Mononuclear cell (primary cell): ENCODE results near the gene SLC39A8. TPM values are rescaled to one million over a fixed set of nuclear protein-coding genes. Genes with fewer than 3 reads are reported as not detected.
"Not testable (repeated sequence)": the region's sequence is repeated elsewhere in the genome, so short reads cannot be mapped to it uniquely, and the experiment has no call there.

Source experiments
- H3K27me3 ChIP-seq: 2 replicates; pipeline ENCODE4 v1.6.0; 2011; ENCODE audit warnings: low read length, control low read depth; ENCODE audit not compliant: insufficient read depth
- H3K4me1 ChIP-seq: 2 replicates; pipeline ENCODE4 v1.5.1; 2011; ENCODE audit warnings: mild to moderate bottlenecking, low read length, control low read depth; ENCODE audit not compliant: insufficient read depth
- H3K4me3 ChIP-seq: 2 replicates; pipeline ENCODE4 v1.5.1; 2011; ENCODE audit warnings: mild to moderate bottlenecking, low read length, moderate library complexity
- H3K9me3 ChIP-seq: 2 replicates; pipeline ENCODE4 v1.5.1; 2011; ENCODE audit warnings: low read depth, mild to moderate bottlenecking, control low read depth, low read length
- total RNA-seq: library from RNA; depleted of rRNA; stranded (reverse); fragments of >200 nt; gene quantifications from one replicate; pipeline ENCODE4 v1.2.3, GENCODE V29; 2012

SLC39A8 gene
- total RNA-seq, 1 donor, result 26.3 TPM

DNA sequence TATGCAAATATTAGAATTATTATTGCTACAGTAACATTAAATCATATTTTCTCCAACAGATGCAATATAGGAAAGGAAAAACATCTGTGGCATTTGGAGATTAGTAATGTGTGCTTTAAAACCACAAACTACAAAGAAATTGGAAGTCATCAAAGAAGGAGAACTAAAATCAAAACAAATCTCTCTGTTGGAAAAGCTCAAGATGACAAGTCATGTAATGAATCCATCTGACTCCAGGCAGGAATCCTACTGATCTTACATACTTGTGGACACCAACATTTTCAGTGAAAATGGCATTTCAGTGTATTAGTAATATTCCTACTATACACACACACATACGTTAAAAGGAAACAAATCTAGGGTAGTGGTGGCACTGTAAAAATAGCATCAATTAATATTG lies 98.2 kb downstream of the SLC39A8 start:
- no peaks in the 10 kb centered on the region for H3K9me3 ChIP-seq
- H3K4me1 ChIP-seq, result no peaks in the 10 kb centered on the region
- H3K4me3 ChIP-seq, result no peak overlapping the region
- H3K27me3 ChIP-seq, result no peaks in the 10 kb centered on the region

DNA sequence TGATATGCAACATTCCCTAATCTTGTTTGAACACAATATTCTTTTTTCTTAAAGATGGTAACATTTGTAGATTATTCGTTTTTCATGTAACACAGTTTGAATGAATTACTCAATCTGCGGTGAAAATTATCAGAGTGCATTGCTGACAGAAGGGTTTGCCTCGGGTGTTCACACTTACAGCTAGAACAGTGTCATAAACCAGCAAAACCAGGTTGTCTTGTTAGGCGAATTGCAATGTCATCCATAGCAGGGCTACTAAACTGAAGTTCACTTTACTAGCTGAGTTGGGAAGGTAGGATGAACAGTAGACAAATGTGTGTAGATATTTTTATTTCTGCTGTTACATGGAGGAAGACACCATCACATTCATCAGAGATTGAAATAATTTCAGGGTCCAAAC lies 98.9 kb downstream of the SLC39A8 start:
- Histone ChIP-seq H3K4me1 (no peaks in the 10 kb centered on the region), H3K4me3 (no peak overlapping the region), H3K27me3 (no peaks in the 10 kb centered on the region), H3K9me3 (no peaks in the 10 kb centered on the region)

DNA sequence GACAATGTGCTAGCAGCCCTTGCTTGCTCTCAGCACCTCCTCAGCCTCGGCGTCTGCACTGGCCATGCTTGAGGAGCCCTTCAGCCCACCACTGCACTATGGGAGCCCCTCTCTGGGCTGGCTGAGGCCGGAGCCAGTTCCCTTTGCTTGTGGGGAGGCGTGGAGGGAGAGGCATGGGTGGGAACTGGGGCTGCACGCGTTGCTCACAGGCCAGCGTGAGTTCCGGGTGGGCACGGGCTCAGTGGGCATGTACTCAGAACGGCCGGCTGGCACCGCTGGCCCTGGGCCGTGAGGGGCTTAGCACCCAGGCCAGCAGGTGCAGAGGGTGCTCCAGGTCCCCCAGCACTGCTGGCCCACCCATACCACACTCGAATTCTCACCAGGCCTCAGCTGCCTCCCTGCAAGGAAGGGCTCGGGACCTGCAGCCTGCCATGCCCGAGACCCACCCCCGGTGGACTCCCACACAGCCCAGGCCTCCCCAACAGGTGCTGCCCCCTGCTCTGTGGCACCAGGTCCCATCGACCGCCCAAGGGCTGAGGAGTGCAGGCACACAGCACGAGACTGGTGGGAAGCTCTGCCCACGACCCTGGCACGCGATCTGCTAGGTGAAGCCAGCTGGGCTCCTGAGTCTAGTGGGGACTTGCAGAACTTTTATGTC lies 100.3 kb downstream of the SLC39A8 start:
- H3K27me3 ChIP-seq, result no peaks in the 10 kb centered on the region
- no peaks in the 10 kb centered on the region for H3K9me3 ChIP-seq
- no peaks in the 10 kb centered on the region for H3K4me1 ChIP-seq
- no peak overlapping the region for H3K4me3 ChIP-seq

DNA sequence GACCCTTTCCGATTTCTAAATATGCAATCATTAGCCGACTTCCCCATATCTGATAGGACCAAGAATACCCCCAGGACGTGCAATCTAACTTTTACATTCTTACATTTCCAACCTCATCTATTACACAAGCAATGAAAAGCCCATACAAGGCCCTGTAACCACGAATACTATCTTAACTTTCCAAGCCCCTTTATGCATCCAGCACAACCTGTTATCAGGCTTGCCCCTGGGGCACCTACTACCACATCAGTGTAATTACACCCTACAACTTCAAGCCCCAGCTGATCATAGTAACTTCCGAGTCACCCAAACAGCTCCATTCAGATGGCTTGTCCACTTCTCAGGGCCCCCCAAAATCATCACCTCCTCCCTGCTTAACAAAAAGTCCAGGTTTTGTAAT lies 102.0 kb downstream of the SLC39A8 start:
- not testable (repeated sequence) for H3K4me1 ChIP-seq, H3K4me3 ChIP-seq, H3K9me3 ChIP-seq, H3K27me3 ChIP-seq

DNA sequence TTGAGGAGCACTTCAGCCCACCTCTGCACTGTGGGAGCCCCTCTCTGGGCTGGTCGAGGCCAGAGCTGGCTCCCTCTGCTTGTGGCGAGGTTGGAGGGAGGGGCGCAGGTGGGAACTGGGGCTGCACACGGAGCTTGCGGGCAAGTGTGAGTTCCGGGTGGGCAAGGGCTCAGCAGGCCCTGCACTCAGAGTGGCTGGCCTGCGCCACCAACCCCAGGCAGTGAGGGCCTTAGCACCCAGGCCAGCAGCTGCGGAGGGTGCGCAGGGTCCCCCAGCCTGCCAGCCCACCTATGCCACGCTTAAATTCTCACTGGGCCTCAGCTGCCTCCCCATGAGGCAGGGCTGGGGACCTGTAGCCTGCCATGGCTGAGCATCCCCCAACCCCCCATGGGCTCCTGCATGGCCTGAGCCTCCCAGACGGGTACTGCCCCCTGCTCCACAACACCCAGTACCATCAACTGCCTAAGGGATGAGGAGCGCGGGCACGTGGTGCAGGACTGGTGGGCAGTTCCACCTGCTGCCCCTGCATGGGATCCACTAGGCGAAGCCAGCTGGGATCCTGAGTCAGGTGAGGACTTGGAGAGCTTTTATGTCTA lies 110.9 kb downstream of the SLC39A8 start:
- H3K4me1 ChIP-seq, result no peaks in the 10 kb centered on the region
- H3K9me3 ChIP-seq, result no peaks in the 10 kb centered on the region
- no peaks in the 10 kb centered on the region for H3K27me3 ChIP-seq
- no peak overlapping the region for H3K4me3 ChIP-seq

DNA sequence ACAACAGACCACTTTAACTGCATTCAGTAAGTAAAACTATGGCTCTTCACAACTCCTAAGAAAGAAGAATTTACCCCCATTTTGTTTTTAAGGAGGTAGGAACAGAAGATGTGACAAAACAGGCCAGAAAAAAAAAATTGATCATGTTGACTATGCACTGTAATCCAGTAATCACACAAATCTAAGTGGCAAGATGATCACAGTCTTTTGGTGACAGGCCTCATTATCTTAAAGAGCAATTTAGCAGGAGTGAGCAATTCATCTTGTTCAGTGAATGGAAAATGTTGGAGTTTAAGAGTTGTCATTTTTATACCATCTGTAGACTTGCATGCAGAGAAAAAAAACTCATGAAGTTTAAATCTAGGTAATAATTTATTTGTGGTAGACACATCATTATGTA lies 115.1 kb downstream of the SLC39A8 start:
- no peaks in the 10 kb centered on the region for H3K9me3 ChIP-seq
- H3K4me1 ChIP-seq, result no peaks in the 10 kb centered on the region
- no peaks in the 10 kb centered on the region for H3K27me3 ChIP-seq
- no peak overlapping the region for H3K4me3 ChIP-seq

DNA sequence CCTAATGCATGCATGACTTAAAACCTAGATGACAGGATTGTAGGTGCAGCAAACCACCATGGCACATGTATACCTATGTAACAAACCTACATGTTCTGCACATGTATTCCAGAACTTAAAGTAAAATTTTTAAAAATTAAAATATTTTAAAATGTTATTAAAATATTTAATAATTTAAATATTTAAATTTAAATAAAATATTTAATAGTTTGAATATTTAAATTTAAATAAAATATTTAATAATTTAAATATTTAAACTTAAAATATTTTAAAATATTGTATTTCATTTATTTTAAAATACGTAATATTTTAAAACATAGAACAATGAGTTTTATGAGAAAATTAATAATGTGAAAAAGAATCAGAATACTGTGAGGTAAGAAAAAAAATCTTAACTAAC lies 117.9 kb downstream of the SLC39A8 start:
- no peaks in the 10 kb centered on the region for H3K4me1 ChIP-seq
- no peak overlapping the region for H3K4me3 ChIP-seq
- H3K27me3 ChIP-seq, result no peaks in the 10 kb centered on the region
- no peaks in the 10 kb centered on the region for H3K9me3 ChIP-seq

DNA sequence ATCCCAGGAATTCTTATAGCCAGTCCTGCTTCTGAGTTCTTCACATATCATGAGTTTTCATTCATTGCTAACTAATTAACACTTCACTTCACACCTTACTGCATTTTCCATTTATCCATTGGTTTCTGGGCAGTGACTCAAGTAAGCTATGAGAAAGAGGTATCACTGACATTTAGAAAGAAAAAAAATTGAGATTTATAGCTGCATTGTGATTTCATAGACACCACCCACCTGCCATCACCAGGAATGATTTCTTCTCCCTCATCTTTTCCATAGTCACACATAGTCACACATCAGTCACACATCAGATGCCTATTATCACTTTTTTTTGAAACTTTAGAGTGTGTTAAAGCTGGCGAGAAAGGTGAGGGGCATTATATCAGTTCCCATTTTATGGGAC lies 121.8 kb downstream of the SLC39A8 start:
- no peaks in the 10 kb centered on the region for H3K9me3 ChIP-seq
- H3K4me1 ChIP-seq, result no peaks in the 10 kb centered on the region
- no peaks in the 10 kb centered on the region for H3K27me3 ChIP-seq
- no peak overlapping the region for H3K4me3 ChIP-seq

DNA sequence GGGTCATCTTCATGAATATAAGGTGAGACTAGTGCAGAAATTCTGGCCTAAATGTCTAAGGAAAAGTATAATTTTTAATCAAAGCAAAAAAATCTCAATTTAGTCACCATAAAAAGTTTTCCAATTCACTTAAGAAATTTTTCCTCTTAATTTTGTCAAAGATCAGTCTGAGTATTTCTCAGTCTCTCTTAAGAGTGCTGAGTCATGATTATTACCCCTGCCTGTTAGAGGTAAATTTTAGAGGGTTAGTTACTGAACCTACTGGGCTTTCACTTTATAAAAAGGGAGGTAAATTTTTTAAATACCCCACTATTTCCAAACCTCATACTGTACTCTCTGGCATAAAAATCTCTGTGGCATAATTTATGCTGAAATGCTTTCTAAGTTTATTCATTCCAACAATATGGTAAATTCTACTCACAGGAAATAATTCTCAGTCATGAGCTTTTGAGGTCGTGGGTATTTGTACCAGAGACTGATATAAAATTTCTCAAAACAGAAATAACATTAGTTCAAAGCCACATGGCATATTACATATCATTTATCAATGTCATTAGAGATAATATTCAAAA lies 122.4 kb downstream of the SLC39A8 start:
- Histone ChIP-seq H3K27me3 (no peaks in the 10 kb centered on the region), H3K4me3 (no peak overlapping the region), H3K4me1 (no peaks in the 10 kb centered on the region), H3K9me3 (no peaks in the 10 kb centered on the region)

DNA sequence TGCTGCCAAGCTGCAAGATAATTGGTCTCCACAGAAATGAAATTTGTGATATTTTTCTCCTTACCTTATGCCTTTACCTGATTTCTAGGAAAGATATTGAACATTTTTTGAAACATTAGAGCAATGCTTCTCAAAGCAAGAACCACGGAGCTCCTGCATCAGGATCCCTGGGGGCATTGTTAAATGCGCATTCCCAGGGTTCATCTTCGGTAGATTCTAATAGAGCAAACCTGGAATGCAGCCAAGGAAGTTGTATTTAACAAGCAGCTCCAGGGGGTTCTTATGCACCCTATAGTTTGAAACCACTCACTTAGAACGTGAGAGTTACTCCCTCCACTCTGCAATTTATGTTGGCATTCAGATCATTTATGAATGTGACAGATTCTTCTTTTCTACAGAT lies 126.2 kb downstream of the SLC39A8 start:
- Histone ChIP-seq H3K9me3 (no peaks in the 10 kb centered on the region), H3K27me3 (no peaks in the 10 kb centered on the region), H3K4me1 (no peaks in the 10 kb centered on the region), H3K4me3 (no peak overlapping the region)

DNA sequence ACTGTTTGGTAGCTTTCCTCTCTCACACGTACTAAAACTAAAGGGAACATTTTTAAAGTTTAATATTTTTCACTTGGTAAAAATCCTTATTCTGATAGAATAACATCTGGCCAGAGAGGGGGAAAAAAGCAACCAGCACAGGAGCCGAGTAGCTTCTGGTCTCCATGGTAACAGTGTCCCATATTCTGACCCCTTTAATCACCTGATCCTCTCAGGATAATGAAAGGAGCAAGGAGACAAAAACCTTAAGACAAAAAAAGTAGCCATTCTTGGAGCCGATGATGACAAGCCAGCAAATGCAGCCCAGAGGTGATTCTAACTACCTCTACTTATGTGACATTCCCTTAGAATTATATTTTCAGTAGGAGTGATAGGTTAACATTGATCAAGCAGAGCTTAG lies 126.6 kb downstream of the SLC39A8 start:
- H3K9me3 ChIP-seq, result no peaks in the 10 kb centered on the region
- H3K4me1 ChIP-seq, result no peaks in the 10 kb centered on the region
- H3K4me3 ChIP-seq, result no peak overlapping the region
- H3K27me3 ChIP-seq, result no peaks in the 10 kb centered on the region

DNA sequence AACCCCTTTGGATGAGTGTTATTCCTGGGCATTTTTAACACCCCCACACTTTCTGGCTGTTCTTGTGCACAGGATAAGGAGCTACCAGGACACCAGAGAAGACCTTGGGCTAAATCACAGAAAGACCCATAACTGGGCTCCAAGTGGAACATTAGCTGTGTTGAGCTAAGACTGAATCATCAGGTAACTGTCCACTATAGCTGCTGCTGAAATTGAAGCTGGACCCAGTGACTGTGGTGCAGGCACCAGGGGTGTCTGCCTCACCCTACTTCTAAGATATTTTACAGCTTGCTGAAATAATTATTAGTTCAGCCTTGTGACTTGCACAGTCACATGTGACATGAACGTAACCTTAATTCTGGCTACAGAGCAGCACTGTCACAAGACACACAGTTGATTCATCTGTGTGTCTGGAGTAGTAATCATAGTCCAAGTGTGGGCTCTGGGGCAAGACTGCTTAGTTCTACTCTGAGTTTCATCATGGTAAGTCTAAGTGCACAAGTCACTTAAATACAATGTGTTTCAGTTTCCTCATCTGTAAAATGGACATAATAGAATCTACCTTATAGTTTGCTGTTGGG lies 127.4 kb downstream of the SLC39A8 start:
- no peak overlapping the region for H3K4me3 ChIP-seq
- no peaks in the 10 kb centered on the region for H3K4me1 ChIP-seq
- H3K9me3 ChIP-seq, result no peaks in the 10 kb centered on the region
- no peaks in the 10 kb centered on the region for H3K27me3 ChIP-seq

DNA sequence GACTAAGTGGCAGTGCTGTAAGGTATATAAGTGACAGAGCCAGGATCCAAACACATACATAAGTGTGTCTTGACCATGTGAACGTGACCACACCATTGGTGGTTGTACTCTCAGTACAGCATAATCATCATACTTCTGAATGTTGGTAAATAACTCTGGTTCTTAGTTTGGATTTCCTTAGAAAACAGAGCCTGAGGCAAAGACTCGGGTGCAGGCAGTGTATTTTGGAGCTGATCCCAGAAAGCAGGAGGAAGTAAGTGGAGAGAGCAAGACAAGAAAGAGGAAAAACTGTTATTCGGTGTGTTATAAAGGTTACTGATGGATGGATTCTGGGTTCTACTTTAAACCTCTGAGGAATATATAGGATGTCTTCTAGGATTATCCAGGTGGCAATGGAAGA lies 127.9 kb downstream of the SLC39A8 start:
- Histone ChIP-seq H3K27me3 (no peaks in the 10 kb centered on the region), H3K9me3 (no peaks in the 10 kb centered on the region), H3K4me1 (no peaks in the 10 kb centered on the region), H3K4me3 (no peak overlapping the region)

DNA sequence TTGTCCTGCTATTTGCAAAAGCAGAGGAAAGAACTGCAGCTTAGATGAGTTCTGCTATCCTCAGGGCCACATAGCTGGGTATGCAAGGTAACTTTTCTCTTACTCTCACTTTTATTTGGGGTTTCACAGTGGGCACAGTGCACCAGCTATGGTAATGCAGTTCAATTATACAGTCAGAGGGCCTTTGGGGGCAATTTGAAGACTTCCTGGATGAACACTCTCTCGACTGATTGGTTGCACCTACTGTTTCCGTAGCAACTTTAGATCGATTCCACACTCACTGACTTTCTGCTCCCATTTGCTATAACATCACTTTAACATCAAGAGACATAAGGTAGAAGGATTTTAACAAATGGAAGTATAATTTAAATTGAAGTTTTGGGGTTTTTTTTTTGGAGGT lies 128.6 kb downstream of the SLC39A8 start:
- Histone ChIP-seq H3K4me3 (no peak overlapping the region), H3K9me3 (no peaks in the 10 kb centered on the region), H3K27me3 (no peaks in the 10 kb centered on the region), H3K4me1 (no peaks in the 10 kb centered on the region)

DNA sequence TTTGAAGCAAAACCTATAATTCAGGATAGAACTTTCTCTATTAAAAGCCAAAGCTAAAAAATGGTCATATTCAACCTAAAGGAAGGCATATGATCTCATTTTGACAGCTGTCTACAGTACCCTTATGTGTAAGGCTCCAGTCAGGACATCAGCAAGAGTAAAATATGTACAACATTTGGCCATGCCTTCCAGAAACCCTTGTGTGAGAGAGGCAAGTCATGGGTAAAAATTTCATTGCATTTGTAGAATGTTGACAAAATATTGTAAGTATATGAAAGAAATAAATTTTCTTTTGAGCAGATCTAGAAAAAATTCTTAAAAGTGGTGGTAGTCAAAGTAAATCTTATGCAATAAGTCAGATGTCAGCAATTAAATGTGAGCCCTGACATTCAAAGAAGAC lies 132.3 kb downstream of the SLC39A8 start:
- H3K27me3 ChIP-seq, result no peaks in the 10 kb centered on the region
- H3K9me3 ChIP-seq, result no peaks in the 10 kb centered on the region
- H3K4me1 ChIP-seq, result no peaks in the 10 kb centered on the region
- H3K4me3 ChIP-seq, result no peak overlapping the region
